Adrenal gland (tissue), 12 donors: ENCODE results near the gene ERC1. TPM values are rescaled to one million over a fixed set of nuclear protein-coding genes. Genes with fewer than 3 reads are reported as not detected.
"Not testable (repeated sequence)": the region's sequence is repeated elsewhere in the genome, so short reads cannot be mapped to it uniquely, and the experiment has no call there.

Experiments used
- DNase-seq, 7 donors: peaks; one replicate each; pipeline ENCODE4 v3.0.0-alpha.2; 2019 to 2020
- H3K27ac ChIP-seq, 5 donors: fragments of 200-600 bp; sonication (generic) in 4 of 5; 1 replicate in 3 of 5; 2 replicates in 2 of 5; pipeline versions ENCODE4 v1.5.1 to v1.8.0; 2016 to 2020; ENCODE audit warnings: mild to moderate bottlenecking in 1 of 5
- H3K27me3 ChIP-seq: fragments of 200-600 bp; 2 replicates; pipeline ENCODE4 v1.8.0; 2021
- H3K36me3 ChIP-seq, 2 donors: fragments of 200-600 bp; replicated peaks in 1 of 2; 1 replicate in 1 of 2; 2 replicates in 1 of 2; pipeline versions ENCODE4 v1.5.1 to v1.8.0; 2018 to 2022
- H3K4me1 ChIP-seq, 2 donors: fragments of 200-600 bp; replicated peaks in 1 of 2; 1 replicate in 1 of 2; 2 replicates in 1 of 2; pipeline versions ENCODE4 v1.5.1 to v1.8.0; 2018 to 2021
- H3K4me3 ChIP-seq, 4 donors: fragments of 200-600 bp; sonication (generic) in 3 of 4; one replicate each; pipeline ENCODE4 v1.5.1; 2016 to 2018
- H3K9me3 ChIP-seq, 3 donors: fragments of 200-600 bp; sonication (generic) in 1 of 3; replicated peaks in 1 of 3; 1 replicate in 2 of 3; 2 replicates in 1 of 3; pipeline versions ENCODE4 v1.5.1 to v1.8.0; 2016 to 2021
- CTCF ChIP-seq, 6 experiments: fragments of 450-650 bp in 4 of 6; fragments of 200-600 bp in 2 of 6; sonication (generic) in 1 of 6; IDR thresholded peaks; 1 replicate in 5 of 6; 2 replicates in 1 of 6; pipeline versions ENCODE4 v1.5.1 to v1.8.0; 2016 to 2021; ENCODE audit warnings: antibody characterized with exemption in 6 of 6, mild to moderate bottlenecking in 2 of 6, moderate library complexity in 1 of 6
- POLR2A ChIP-seq, 2 donors: fragments of 450-650 bp; IDR thresholded peaks; one replicate each; pipeline ENCODE4 v1.6.1; 2017; ENCODE audit warnings: antibody characterized with exemption in 2 of 2, mild to moderate bottlenecking in 2 of 2, moderate library complexity in 1 of 2
- WGBS, 4 donors: extraction: QIAGEN DNeasy Blood & Tissue Kit in 2 of 4; methylation state at CpG; one replicate each; pipeline versions ENCODE4 v1.1.5 to v1.1.7; 2013 to 2017; 5-methylcytosine and 5-hydroxymethylcytosine counted together
- intact Hi-C, 2 donors: fragments of 100-400 bp; cut with DNase I; formaldehyde crosslinking; loops; one replicate each; pipeline versions ENCODE4 v1.14.1 to v1.15.0; 2022 to 2023
- polyA plus RNA-seq, 3 donors: library from polyadenylated mRNA; stranded (reverse); fragments of 200-250 nt in 2 of 3; fragments of 350-450 nt in 1 of 3; fragmentation: Illumina TruSeq in 1 of 3; extraction: RNeasy Lipid Tissue Mini Kit (QIAGEN cat#74804) in 1 of 3; gene quantifications; one replicate each; pipeline ENCODE4 v1.2.3, GENCODE V29; 2013 to 2014
- total RNA-seq, 9 donors: library from RNA; depleted of rRNA in 4 of 9; stranded (reverse); fragments of >200 nt in 4 of 9; fragments of 120-200 nt in 1 of 9; fragmentation: NEBNext Ultra II Directional in 1 of 9; extraction: Animal tissue kit (Norgen Biotek cat#: 25700) in 1 of 9; gene quantifications; one replicate each; pipeline versions ENCODE4 v1.1.0 to v1.2.4, GENCODE V29; 2013 to 2023
- donor health status: healthy with polysubstance abuse.
- donor health status: Bipolar disorder and iron deficiency.
- donor health status: DM: yes; HTN: yes; CAD: no.
- donor health status: DM: no; HTN: no; CAD: no.
- donor health status: DM: no; HTN: no; CAD: no.
- donor health status: DM: yes; HTN: yes; CAD: no.

The ERC1 gene
- total and polyA plus RNA-seq, 12 donors, result 4.1 to 79.5 (median 40.2) TPM

- no peak overlapping the region for H3K4me3 ChIP-seq
- H3K36me3 ChIP-seq, result no peaks in the 10 kb centered on the region
- 62 to 87% (median 67%) methylated on average over 2 of the region's 2 CpGs for WGBS, 4 donors
- TF ChIP-seq POLR2A (IDR thresholded peaks at IDR 0.05) (no peak), CTCF (IDR thresholded peaks at IDR 0.05) (no peak)
- intact Hi-C loops, result no loop called here
- H3K27ac ChIP-seq, result no peak overlapping the region
- no peak for DNase-seq
- no peaks in the 10 kb centered on the region for H3K27me3 ChIP-seq
- no peaks in the 10 kb centered on the region for H3K9me3 ChIP-seq
- peaks cover 9 to 20% of the 10 kb centered on the region in 2 donors for H3K4me1 ChIP-seq
Observed at GRCh38 chr12:1351926-1352325, 360.9 kb downstream of the ERC1 start.

- no peaks in the 10 kb centered on the region for H3K36me3 ChIP-seq
- intact Hi-C loops, result no loop called here
- no peak overlapping the region for H3K4me3 ChIP-seq
- WGBS, 4 donors, result 96 to 99% (median 98%) methylated on average over 2 of the region's 2 CpGs
- H3K4me1 ChIP-seq, result peaks cover 9 to 22% of the 10 kb centered on the region in 2 donors
- H3K9me3 ChIP-seq, result no peaks in the 10 kb centered on the region
- no peak for DNase-seq
- no peak overlapping the region for H3K27ac ChIP-seq
- H3K27me3 ChIP-seq, result no peaks in the 10 kb centered on the region
- TF ChIP-seq POLR2A (IDR thresholded peaks at IDR 0.05), result no peak
Observed at GRCh38 chr12:1353451-1353850, 362.4 kb downstream of the ERC1 start.

- 91 to 94% (median 93%) methylated on average over 4 of the region's 4 CpGs for WGBS, 4 donors
- Histone ChIP-seq H3K36me3 (no peaks in the 10 kb centered on the region), H3K27me3 (no peaks in the 10 kb centered on the region), H3K4me1 (peaks cover 4 to 17% of the 10 kb centered on the region in 2 donors), H3K27ac (no peak overlapping the region), H3K9me3 (no peaks in the 10 kb centered on the region), H3K4me3 (no peak overlapping the region)
- TF ChIP-seq POLR2A (IDR thresholded peaks at IDR 0.05) (no peak), CTCF (IDR thresholded peaks at IDR 0.05) (no peak)
- intact Hi-C loops, result no loop called here
- DNase-seq, result no peak
Observed at GRCh38 chr12:1355396-1355795, 364.4 kb downstream of the ERC1 start.

- H3K27me3 ChIP-seq, DNase-seq, intact Hi-C loops, H3K27ac ChIP-seq, H3K36me3 ChIP-seq, H3K9me3 ChIP-seq, H3K4me3 ChIP-seq: not testable (repeated sequence)
- WGBS, 4 donors, result 75 to 82% (median 79%) methylated on average over 6 of the region's 6 CpGs
- peaks cover 0 to 13% of the 10 kb centered on the region in 2 donors for H3K4me1 ChIP-seq
Observed at GRCh38 chr12:1355871-1356270, 364.8 kb downstream of the ERC1 start.

GRCh38 chr12:1356285-1356684 lies 365.3 kb downstream of the ERC1 start:
- 61 to 93% (median 89%) methylated on average over 2 of the region's 2 CpGs for WGBS, 4 donors
- intact Hi-C loops, result no loop called here
- TF ChIP-seq POLR2A (IDR thresholded peaks at IDR 0.05) (no peak), CTCF (IDR thresholded peaks at IDR 0.05) (no peak)

More at GRCh38 chr12:1356285-1356684, 365.3 kb downstream of the ERC1 start:
- H3K27ac ChIP-seq, result no peak overlapping the region
- no peak for DNase-seq
- no peaks in the 10 kb centered on the region for H3K9me3 ChIP-seq
- no peaks in the 10 kb centered on the region for H3K36me3 ChIP-seq
- H3K4me1 ChIP-seq, result peaks cover 0 to 13% of the 10 kb centered on the region in 2 donors
- H3K4me3 ChIP-seq, result no peak overlapping the region
- H3K27me3 ChIP-seq, result no peaks in the 10 kb centered on the region
